ENCODE measurements around the gene TSPAN19.

Gene TSPAN19

GRCh38 chr12:85036234-85036707, at the start of gene TSPAN19, which contains the start of gene LRRIQ1:
Gene TSPAN19 (minus strand): TSS chr12:85036277. CDS start chr12:85029946, 6,331 bp downstream.
Gene LRRIQ1 (plus strand): TSS chr12:85036351. CDS start chr12:85038177, 1,826 bp downstream.
- Histone ChIP-seq H3K36me3 (ENCODE audit: control insufficient read depth, low read length) (no peaks in the 10 kb centered on the region), H3K9me2 (replicated peaks; ENCODE audit: control insufficient read depth, low read length) (no peaks in the 10 kb centered on the region), H3K4me3 (ENCODE audit: low read length) (peak within 1 kb of the TSS; percentile 83), H3K79me2 (ENCODE audit: control insufficient read depth, low read length) (no peaks in the 10 kb centered on the region), H3K27ac (ENCODE audit: low read depth, low read length) (no peak within 1 kb of the TSS), H3K4me2 (ENCODE audit: low read length) (peak within 1 kb of the TSS; percentile 67), H3K27me3 (ENCODE audit: control insufficient read depth, low read length) (no peaks in the 10 kb centered on the region), H3F3A (ENCODE audit: control insufficient read depth, insufficient read depth) (peaks cover 5% of the 10 kb centered on the region; the same call in 1 of the 2 replicates), H3K9me3 (ENCODE audit: control insufficient read depth, insufficient read depth, low read length) (0 out of 2 replicates have a peak, but pooled peaks cover 4% of the 10 kb centered on the region), H4K20me1 (ENCODE audit: control insufficient read depth, insufficient read depth, low read depth, low read length) (no peaks in the 10 kb centered on the region), H3K4me1 (ENCODE audit: control insufficient read depth, low read length) (no peaks in the 10 kb centered on the region; the same call in 1 of the 2 replicates)
- no peak for TF ChIP-seq EZH2phosphoT487 (IDR thresholded peaks at IDR 0.05; ENCODE audit: borderline replicate concordance, low read length)
- TF ChIP-seq CTCF (IDR thresholded peaks at IDR 0.05; ENCODE audit: low read depth, low read length, poor library complexity, severe bottlenecking): no peak

GRCh38 chr12:85085066-85085465, 49.0 kb upstream of the TSPAN19 start:
- no peaks in the 10 kb centered on the region for H3K4me1 ChIP-seq (ENCODE audit: control insufficient read depth, low read length)
- H3K27ac ChIP-seq (ENCODE audit: low read depth, low read length): no peak overlapping the region
- no peak overlapping the region for H3K4me2 ChIP-seq (ENCODE audit: low read length)
- H3K79me2 ChIP-seq (ENCODE audit: control insufficient read depth, low read length): no peaks in the 10 kb centered on the region
- H3K9me3 ChIP-seq (ENCODE audit: control insufficient read depth, insufficient read depth, low read length): no peaks in the 10 kb centered on the region
- H3K9me2 ChIP-seq (replicated peaks; ENCODE audit: control insufficient read depth, low read length): no peaks in the 10 kb centered on the region
- no peaks in the 10 kb centered on the region for H4K20me1 ChIP-seq (ENCODE audit: control insufficient read depth, insufficient read depth, low read depth, low read length)
- TF ChIP-seq CTCF (IDR thresholded peaks at IDR 0.05; ENCODE audit: low read depth, low read length, poor library complexity, severe bottlenecking) (no peak), EZH2phosphoT487 (IDR thresholded peaks at IDR 0.05; ENCODE audit: borderline replicate concordance, low read length) (no peak)
- no peaks in the 10 kb centered on the region for H3F3A ChIP-seq (ENCODE audit: control insufficient read depth, insufficient read depth)
- H3K4me3 ChIP-seq (ENCODE audit: low read length): no peak overlapping the region
- no peaks in the 10 kb centered on the region for H3K36me3 ChIP-seq (ENCODE audit: control insufficient read depth, low read length)
- H3K27me3 ChIP-seq (ENCODE audit: control insufficient read depth, low read length): no peaks in the 10 kb centered on the region

GRCh38 chr12:85076688-85077430, 40.8 kb upstream of the TSPAN19 start:
- Histone ChIP-seq H3K9me2 (replicated peaks; ENCODE audit: control insufficient read depth, low read length) (no peaks in the 10 kb centered on the region), H3K27ac (ENCODE audit: low read depth, low read length) (no peak overlapping the region), H3K27me3 (ENCODE audit: control insufficient read depth, low read length) (no peaks in the 10 kb centered on the region), H3K79me2 (ENCODE audit: control insufficient read depth, low read length) (no peaks in the 10 kb centered on the region), H3K4me3 (ENCODE audit: low read length) (no peak overlapping the region), H4K20me1 (ENCODE audit: control insufficient read depth, insufficient read depth, low read depth, low read length) (no peaks in the 10 kb centered on the region), H3K4me2 (ENCODE audit: low read length) (no peak overlapping the region), H3K4me1 (ENCODE audit: control insufficient read depth, low read length) (no peaks in the 10 kb centered on the region), H3K9me3 (ENCODE audit: control insufficient read depth, insufficient read depth, low read length) (no peaks in the 10 kb centered on the region), H3K36me3 (ENCODE audit: control insufficient read depth, low read length) (no peaks in the 10 kb centered on the region), H3F3A (ENCODE audit: control insufficient read depth, insufficient read depth) (no peaks in the 10 kb centered on the region)
- TF ChIP-seq EZH2phosphoT487 (IDR thresholded peaks at IDR 0.05; ENCODE audit: borderline replicate concordance, low read length) (no peak), CTCF (IDR thresholded peaks at IDR 0.05; ENCODE audit: low read depth, low read length, poor library complexity, severe bottlenecking) (peak; percentile 68)

All from DOHH2 (cell line).